HG03097 (cell line): ENCODE data around the gene NRXN3.

Experiments used
- ATAC-seq: cut with Tn5 transposase; IDR thresholded peaks from one replicate; pipeline ENCODE4 v1.9.1; 2021; ENCODE audit not compliant: unreplicated experiment, low FRiP score

Gene NRXN3

GRCh38 chr14:78172428-78172827 is 2.3 kb downstream of the NRXN3 start:
- no peak for ATAC-seq

- ATAC-seq = no peak
Observed at GRCh38 chr14:78173346-78174035, 3.3 kb downstream of the NRXN3 start.

GRCh38 chr14:78175412-78175811 is 5.2 kb downstream of the NRXN3 start:
- no peak for ATAC-seq

- no peak for ATAC-seq
Observed at GRCh38 chr14:78178071-78178470, 7.9 kb downstream of the NRXN3 start.

- no peak for ATAC-seq
Observed at GRCh38 chr14:78178971-78179370, 8.8 kb downstream of the NRXN3 start.

GRCh38 chr14:78181270-78181669 is 11.1 kb downstream of the NRXN3 start:
- ATAC-seq = no peak

- ATAC-seq = no peak
Observed at GRCh38 chr14:78182722-78183121, 12.5 kb downstream of the NRXN3 start.

- ATAC-seq = no peak
Observed at GRCh38 chr14:78184157-78184556, 14.0 kb downstream of the NRXN3 start.

GRCh38 chr14:78186277-78186676 is 16.1 kb downstream of the NRXN3 start:
- no peak for ATAC-seq

GRCh38 chr14:78188882-78189281 is 18.7 kb downstream of the NRXN3 start:
- no peak for ATAC-seq

- no peak for ATAC-seq
Observed at GRCh38 chr14:78195431-78195830, 25.3 kb downstream of the NRXN3 start.

GRCh38 chr14:78196323-78196722 is 26.1 kb downstream of the NRXN3 start:
- ATAC-seq = no peak

GRCh38 chr14:78197051-78197450 is 26.9 kb downstream of the NRXN3 start:
- ATAC-seq = no peak

- ATAC-seq = no peak
Observed at GRCh38 chr14:78202163-78202562, 32.0 kb downstream of the NRXN3 start.

GRCh38 chr14:78202976-78203375 is 32.8 kb downstream of the NRXN3 start:
- ATAC-seq = no peak

GRCh38 chr14:78207414-78207813 is 37.2 kb downstream of the NRXN3 start:
- ATAC-seq = no peak

GRCh38 chr14:78220273-78220672 is 50.1 kb downstream of the NRXN3 start:
- ATAC-seq = no peak

GRCh38 chr14:78222746-78223145 is 52.6 kb downstream of the NRXN3 start:
- no peak for ATAC-seq

GRCh38 chr14:78227248-78228077 is 57.3 kb downstream of the NRXN3 start:
- no peak for ATAC-seq

GRCh38 chr14:78228702-78229327 is 58.6 kb downstream of the NRXN3 start:
- ATAC-seq = no peak

GRCh38 chr14:78232231-78233000 is 62.2 kb downstream of the NRXN3 start:
- ATAC-seq = no peak
